A549 (cell line): Measurements from ENCODE around the gene RBM34.

Source experiments
- BHLHE40 ChIP-seq: IDR thresholded peaks from 2 replicates; pipeline ENCODE4 v1.6.1; 2012; ENCODE audit warnings: low read depth, low read length, inconsistent platforms
- CEBPB ChIP-seq, 2 experiments: fragments of >200 bp in 1 of 2; sonication (Bioruptor Twin) in 1 of 2; formaldehyde crosslinking in 1 of 2; IDR thresholded peaks; 2 replicates each; pipeline ENCODE4 v1.6.1; 2012 to 2016
- CHD2 ChIP-seq: fragments of 150-350 bp; IDR thresholded peaks from 2 replicates; pipeline ENCODE4 v1.6.1; 2014; ENCODE audit warnings: low read length; ENCODE audit not compliant: partially characterized antibody
- CTCF ChIP-seq: fragments of >200 bp; sonication (Bioruptor Twin); formaldehyde crosslinking; IDR thresholded peaks from 3 replicates; pipeline ENCODE4 v1.5.1; 2016
- EP300 ChIP-seq, 2 experiments: fragments of >200 bp; sonication (Bioruptor Twin); formaldehyde crosslinking; IDR thresholded peaks; 2 replicates in 1 of 2; 3 replicates in 1 of 2; pipeline ENCODE4 v1.6.1; 2016 to 2017
- KDM1A ChIP-seq: fragments of 200-600 bp; sonication (generic); IDR thresholded peaks from 2 replicates; pipeline ENCODE4 v1.6.1; 2016; ENCODE audit warnings: low read depth, mild to moderate bottlenecking
- KDM5A ChIP-seq: fragments of 200-600 bp; sonication (generic); IDR thresholded peaks from 2 replicates; pipeline ENCODE4 v1.6.1; 2016; ENCODE audit warnings: antibody characterized with exemption, mild to moderate bottlenecking
- MAZ ChIP-seq: fragments of 150-350 bp; IDR thresholded peaks from 2 replicates; pipeline ENCODE4 v1.6.1; 2014; ENCODE audit warnings: antibody characterized with exemption, low read depth, low read length, borderline replicate concordance
- NR3C1 ChIP-seq: fragments of >200 bp; sonication (Bioruptor Twin); formaldehyde crosslinking; IDR thresholded peaks from 3 replicates; pipeline ENCODE4 v1.6.1; 2017
- PHF8 ChIP-seq: fragments of 200-600 bp; sonication (generic); IDR thresholded peaks from 2 replicates; pipeline ENCODE4 v1.6.1; 2016; ENCODE audit warnings: low read depth, mild to moderate bottlenecking, antibody characterized with exemption, moderate library complexity, borderline replicate concordance
- POLR2A ChIP-seq: IDR thresholded peaks from 2 replicates; pipeline ENCODE4 v1.6.1; 2012; ENCODE audit warnings: mild to moderate bottlenecking, low read length
- POLR2AphosphoS2 ChIP-seq: conservative IDR thresholded peaks from 2 replicates; pipeline ENCODE4 v1.6.1; 2012; ENCODE audit warnings: low read length, improper control_type of control experiment, inconsistent platforms
- RAD21 ChIP-seq, 2 experiments: fragments of >200 bp in 1 of 2; sonication (Bioruptor Twin) in 1 of 2; formaldehyde crosslinking in 1 of 2; IDR thresholded peaks in 1 of 2; conservative IDR thresholded peaks in 1 of 2; 2 replicates in 1 of 2; 3 replicates in 1 of 2; pipeline ENCODE4 v1.6.1; 2012 to 2018; ENCODE audit warnings: inconsistent platforms in 1 of 2
- RFX5 ChIP-seq: fragments of 450-650 bp; IDR thresholded peaks from 2 replicates; pipeline ENCODE4 v1.7.1; 2014; ENCODE audit warnings: antibody characterized with exemption, mild to moderate bottlenecking, moderate library complexity

DNA sequence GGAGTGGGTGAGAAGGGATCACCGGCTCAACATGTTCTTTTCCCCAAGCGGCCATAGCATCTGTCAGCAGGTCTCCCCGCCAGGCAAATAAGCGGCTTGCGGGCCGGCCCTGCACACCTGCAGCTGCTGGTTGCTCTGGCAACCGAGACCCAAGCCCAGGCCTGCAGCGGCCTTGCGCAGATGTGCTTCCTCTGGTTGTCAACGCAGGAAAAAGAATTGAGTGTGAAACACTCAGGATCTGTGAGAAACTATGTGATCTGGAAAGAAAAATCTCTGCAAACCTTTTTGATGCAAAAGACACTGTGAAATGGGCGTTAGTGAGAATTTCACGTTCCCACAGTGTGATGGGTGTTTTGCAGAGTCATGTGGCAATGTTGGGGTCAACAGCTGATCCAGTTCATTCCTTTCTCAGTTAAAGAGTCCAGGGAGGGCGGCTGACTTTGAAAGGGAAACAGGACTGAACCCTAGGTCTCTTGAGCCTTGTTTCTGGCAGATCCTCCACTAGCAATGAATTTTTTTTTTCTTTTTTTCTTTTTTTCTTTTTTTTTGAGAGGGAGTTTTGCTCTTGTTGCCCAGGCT is 60.8 kb downstream of the RBM34 start:
- TF ChIP-seq CEBPB (IDR thresholded peaks at IDR 0.05) (no peak), CTCF (no peak), KDM5A (no peak), RAD21 (conservative IDR thresholded peaks at IDR 0.05 in 1 of 2, IDR thresholded peaks at IDR 0.05 in 1 of 2) (no peak), POLR2A (no peak), RFX5 (no peak), EP300 (IDR thresholded peaks at IDR 0.05) (no peak), NR3C1 (no peak), PHF8 (no peak), CHD2 (no peak), BHLHE40 (no peak), MAZ (no peak), POLR2AphosphoS2 (no peak), KDM1A (no peak)
